Activated T-helper 1 cell treated with anti-CD3 and anti-CD28 coated beads, Interleukin-12 subunit alpha, Interleukin-12 subunit beta, Interleukin-2, Interleukin-4 antibody, amounts not matched to agents 30 ng/mL and 10 ng/mL and 1 ng/mL, durations not matched to agents 14 hours and 24 hours and 36 hours (primary cell): ENCODE results near the gene SMYD3. TPM values are rescaled to one million over a fixed set of nuclear protein-coding genes. Genes with fewer than 3 reads are reported as not detected.

Experiments used
- DNase-seq: peaks from one replicate; pipeline ENCODE4 v3.0.0; 2021; ENCODE audit warnings: low spot score
- H3K27ac Mint-ChIP-seq: one replicate; pipeline ENCODE4 v1.8.0; 2021; ENCODE audit warnings: mild to moderate bottlenecking, mixed read lengths
- H3K27me3 Mint-ChIP-seq: one replicate; pipeline ENCODE4 v1.8.0; 2022; ENCODE audit warnings: mild to moderate bottlenecking, moderate library complexity, mixed read lengths; ENCODE audit not compliant: insufficient read depth
- H3K36me3 Mint-ChIP-seq: one replicate; pipeline ENCODE4 v1.8.0; 2021; ENCODE audit warnings: low read depth, mixed read lengths
- H3K4me1 Mint-ChIP-seq: one replicate; pipeline ENCODE4 v1.8.0; 2021; ENCODE audit warnings: low read depth, mixed read lengths
- H3K4me3 Mint-ChIP-seq: one replicate; pipeline ENCODE4 v1.8.0; 2021; ENCODE audit warnings: mild to moderate bottlenecking, moderate library complexity, mixed read lengths
- H3K9me3 Mint-ChIP-seq: one replicate; pipeline ENCODE4 v1.8.0; 2021; ENCODE audit warnings: mixed read lengths
- intact Hi-C: fragments of 100-400 bp; cut with micrococcal nuclease; formaldehyde crosslinking; loops from one replicate; pipeline ENCODE4 v1.15.1; 2024
- total RNA-seq: library from RNA; stranded (reverse); gene quantifications from 2 replicates; pipeline ENCODE4 v1.2.3, GENCODE V29; 2022

SMYD3 gene
- total RNA-seq, 1 donor from 2014 or later = 21.7 TPM

- Mint-ChIP-seq H3K36me3 (no peaks in the 10 kb centered on the region), H3K27me3 (no peaks in the 10 kb centered on the region), H3K4me3 (no peak overlapping the region), H3K4me1 (no peaks in the 10 kb centered on the region), H3K27ac (no peak overlapping the region), H3K9me3 (no peaks in the 10 kb centered on the region)
- intact Hi-C loops = no loop called here
- no peak for DNase-seq
Measured at GRCh38 chr1:246444617-246445016, 62.5 kb downstream of the SMYD3 start.

GRCh38 chr1:246437961-246438360, 69.1 kb downstream of the SMYD3 start:
- no peak overlapping the region for H3K4me3 Mint-ChIP-seq
- intact Hi-C loops = no loop called here
- H3K9me3 Mint-ChIP-seq = peaks cover 4% of the 10 kb centered on the region
- H3K27ac Mint-ChIP-seq = no peak overlapping the region
- DNase-seq = no peak
- H3K36me3 Mint-ChIP-seq = no peaks in the 10 kb centered on the region
- no peaks in the 10 kb centered on the region for H3K4me1 Mint-ChIP-seq
- peaks cover under 1% of the 10 kb centered on the region for H3K27me3 Mint-ChIP-seq

- no peak for DNase-seq
- H3K9me3 Mint-ChIP-seq = peaks cover 4% of the 10 kb centered on the region
- no peaks in the 10 kb centered on the region for H3K4me1 Mint-ChIP-seq
- no peaks in the 10 kb centered on the region for H3K36me3 Mint-ChIP-seq
- H3K4me3 Mint-ChIP-seq = no peak overlapping the region
- no peak overlapping the region for H3K27ac Mint-ChIP-seq
- H3K27me3 Mint-ChIP-seq = peaks cover 2% of the 10 kb centered on the region
- intact Hi-C loops = no loop called here
Measured at GRCh38 chr1:246435421-246436041, 71.5 kb downstream of the SMYD3 start.

- DNase-seq = no peak
- intact Hi-C loops = no loop called here
- H3K27me3 Mint-ChIP-seq = peaks cover 2% of the 10 kb centered on the region
- no peaks in the 10 kb centered on the region for H3K4me1 Mint-ChIP-seq
- no peaks in the 10 kb centered on the region for H3K36me3 Mint-ChIP-seq
- H3K4me3 Mint-ChIP-seq = no peak overlapping the region
- H3K27ac Mint-ChIP-seq = no peak overlapping the region
- peaks cover 4% of the 10 kb centered on the region for H3K9me3 Mint-ChIP-seq
Measured at GRCh38 chr1:246434335-246434734, 72.7 kb downstream of the SMYD3 start.

GRCh38 chr1:246428542-246429308, 78.4 kb downstream of the SMYD3 start:
- Mint-ChIP-seq H3K4me1 (peaks cover 11% of the 10 kb centered on the region), H3K4me3 (no peak overlapping the region), H3K27me3 (peaks cover 2% of the 10 kb centered on the region), H3K27ac (no peak overlapping the region), H3K9me3 (no peaks in the 10 kb centered on the region), H3K36me3 (peaks cover 3% of the 10 kb centered on the region)
- intact Hi-C loops = no loop called here
- DNase-seq = peak; percentile 2

- H3K27ac Mint-ChIP-seq = no peak overlapping the region
- H3K4me1 Mint-ChIP-seq = peaks cover 11% of the 10 kb centered on the region
- DNase-seq = no peak
- peaks cover 3% of the 10 kb centered on the region for H3K36me3 Mint-ChIP-seq
- intact Hi-C loops = no loop called here
- no peak overlapping the region for H3K4me3 Mint-ChIP-seq
- H3K9me3 Mint-ChIP-seq = no peaks in the 10 kb centered on the region
- H3K27me3 Mint-ChIP-seq = no peaks in the 10 kb centered on the region
Measured at GRCh38 chr1:246427611-246428010, 79.5 kb downstream of the SMYD3 start.

GRCh38 chr1:246425895-246426294, 81.2 kb downstream of the SMYD3 start:
- Mint-ChIP-seq H3K4me1 (peaks cover 11% of the 10 kb centered on the region), H3K4me3 (no peak overlapping the region), H3K36me3 (peaks cover 3% of the 10 kb centered on the region), H3K27me3 (no peaks in the 10 kb centered on the region), H3K9me3 (no peaks in the 10 kb centered on the region), H3K27ac (no peak overlapping the region)
- intact Hi-C loops = no loop called here
- DNase-seq = no peak

GRCh38 chr1:246425139-246425794, 81.8 kb downstream of the SMYD3 start:
- no peaks in the 10 kb centered on the region for H3K27me3 Mint-ChIP-seq
- H3K27ac Mint-ChIP-seq = no peak overlapping the region
- H3K36me3 Mint-ChIP-seq = peaks cover 3% of the 10 kb centered on the region
- intact Hi-C loops = no loop called here
- H3K9me3 Mint-ChIP-seq = no peaks in the 10 kb centered on the region
- H3K4me1 Mint-ChIP-seq = peaks cover 11% of the 10 kb centered on the region
- no peak overlapping the region for H3K4me3 Mint-ChIP-seq
- DNase-seq = no peak

GRCh38 chr1:246420300-246420699, 86.8 kb downstream of the SMYD3 start:
- Mint-ChIP-seq H3K4me1 (peaks cover 13% of the 10 kb centered on the region), H3K36me3 (peaks cover 8% of the 10 kb centered on the region), H3K9me3 (peaks cover 10% of the 10 kb centered on the region), H3K27ac (no peak overlapping the region), H3K4me3 (no peak overlapping the region), H3K27me3 (no peaks in the 10 kb centered on the region)
- no peak for DNase-seq
- intact Hi-C loops = no loop called here

- no peak for DNase-seq
- H3K4me1 Mint-ChIP-seq = peaks cover 13% of the 10 kb centered on the region
- intact Hi-C loops = no loop called here
- peaks cover 8% of the 10 kb centered on the region for H3K36me3 Mint-ChIP-seq
- no peak overlapping the region for H3K4me3 Mint-ChIP-seq
- no peak overlapping the region for H3K27ac Mint-ChIP-seq
- peaks cover 10% of the 10 kb centered on the region for H3K9me3 Mint-ChIP-seq
- no peaks in the 10 kb centered on the region for H3K27me3 Mint-ChIP-seq
Measured at GRCh38 chr1:246418565-246419312, 88.3 kb downstream of the SMYD3 start.

GRCh38 chr1:246417813-246418564, 89.1 kb downstream of the SMYD3 start:
- intact Hi-C loops = no loop called here
- Mint-ChIP-seq H3K36me3 (peaks cover 8% of the 10 kb centered on the region), H3K27me3 (no peaks in the 10 kb centered on the region), H3K4me1 (peaks cover 13% of the 10 kb centered on the region), H3K4me3 (no peak overlapping the region), H3K27ac (no peak overlapping the region), H3K9me3 (peaks cover 10% of the 10 kb centered on the region)
- no peak for DNase-seq

- Mint-ChIP-seq H3K27ac (no peak overlapping the region), H3K36me3 (peaks cover 8% of the 10 kb centered on the region), H3K9me3 (peaks cover 10% of the 10 kb centered on the region), H3K4me3 (no peak overlapping the region), H3K27me3 (no peaks in the 10 kb centered on the region), H3K4me1 (peaks cover 13% of the 10 kb centered on the region)
- intact Hi-C loops = no loop called here
- DNase-seq = no peak
Measured at GRCh38 chr1:246417152-246417812, 89.8 kb downstream of the SMYD3 start.
